Prostate gland (tissue), 2 donors: ENCODE data around the gene LPCAT1.

Experiments used
- POLR2A ChIP-seq: fragments of 450-650 bp; IDR thresholded peaks from one replicate; pipeline ENCODE4 v1.6.1; 2016; ENCODE audit warnings: antibody characterized with exemption, mild to moderate bottlenecking
- TF ChIP-seq, protein P1 (sequence below), 4 experiments: fragments of 200-600 bp in 2 of 4; fragments of 450-650 bp in 2 of 4; sonication (generic) in 2 of 4; IDR thresholded peaks; 1 replicate in 3 of 4; 2 replicates in 1 of 4; pipeline ENCODE4 v1.5.1; 2016 to 2019; ENCODE audit warnings: antibody characterized with exemption in 4 of 4, mild to moderate bottlenecking in 2 of 4, moderate library complexity in 2 of 4

DNA sequence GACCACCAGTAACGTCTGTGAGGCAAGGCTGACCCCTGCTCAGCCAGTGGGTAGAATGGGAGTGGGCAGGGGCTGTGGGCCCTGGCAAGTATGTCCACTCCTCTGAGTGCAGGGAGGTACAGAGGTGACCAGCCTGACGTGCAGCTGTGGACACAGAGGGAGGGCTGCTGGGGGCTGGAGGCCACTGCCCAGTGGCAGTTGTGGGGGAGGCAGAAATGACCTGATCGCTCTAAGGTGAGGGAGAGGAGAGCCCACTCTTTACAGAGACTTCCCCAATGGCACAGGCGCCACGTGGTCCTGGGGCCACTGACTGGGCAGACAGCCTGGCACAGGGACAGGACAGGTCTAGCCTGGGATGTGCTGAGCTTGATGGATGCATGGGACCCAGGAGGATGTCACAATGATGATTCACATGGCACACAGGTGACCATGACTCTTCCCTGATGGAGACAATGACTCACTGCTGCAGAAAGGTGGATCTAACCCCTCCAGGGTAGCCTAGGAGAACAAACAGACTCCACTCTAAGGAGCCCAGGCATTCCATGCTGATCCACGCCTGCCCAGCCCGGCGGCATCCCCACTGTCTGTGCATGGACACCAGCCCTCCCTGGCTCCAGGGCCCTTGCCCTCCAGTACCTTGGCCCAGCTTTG lies 7.7 kb downstream of the LPCAT1 start:
- TF ChIP-seq POLR2A: no peak
- TF ChIP-seq, protein P1, sequence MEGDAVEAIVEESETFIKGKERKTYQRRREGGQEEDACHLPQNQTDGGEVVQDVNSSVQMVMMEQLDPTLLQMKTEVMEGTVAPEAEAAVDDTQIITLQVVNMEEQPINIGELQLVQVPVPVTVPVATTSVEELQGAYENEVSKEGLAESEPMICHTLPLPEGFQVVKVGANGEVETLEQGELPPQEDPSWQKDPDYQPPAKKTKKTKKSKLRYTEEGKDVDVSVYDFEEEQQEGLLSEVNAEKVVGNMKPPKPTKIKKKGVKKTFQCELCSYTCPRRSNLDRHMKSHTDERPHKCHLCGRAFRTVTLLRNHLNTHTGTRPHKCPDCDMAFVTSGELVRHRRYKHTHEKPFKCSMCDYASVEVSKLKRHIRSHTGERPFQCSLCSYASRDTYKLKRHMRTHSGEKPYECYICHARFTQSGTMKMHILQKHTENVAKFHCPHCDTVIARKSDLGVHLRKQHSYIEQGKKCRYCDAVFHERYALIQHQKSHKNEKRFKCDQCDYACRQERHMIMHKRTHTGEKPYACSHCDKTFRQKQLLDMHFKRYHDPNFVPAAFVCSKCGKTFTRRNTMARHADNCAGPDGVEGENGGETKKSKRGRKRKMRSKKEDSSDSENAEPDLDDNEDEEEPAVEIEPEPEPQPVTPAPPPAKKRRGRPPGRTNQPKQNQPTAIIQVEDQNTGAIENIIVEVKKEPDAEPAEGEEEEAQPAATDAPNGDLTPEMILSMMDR (IDR thresholded peaks at IDR 0.05): no peak
